Trophoblast cell (in vitro differentiated cells and primary cell): ENCODE results near the gene C3orf18.

Source experiments
- DNase-seq, 2 donors: peaks; one replicate each; pipeline ENCODE4 v3.0.0-alpha.2; 2016
- H2AFZ ChIP-seq: 2 replicates; pipeline ENCODE4 v1.6.1; 2013; ENCODE audit warnings: low read length, moderate library complexity, mild to moderate bottlenecking; ENCODE audit not compliant: insufficient read depth, poor library complexity
- H2AK5ac ChIP-seq: 2 replicates; pipeline ENCODE4 v1.6.1; 2013; ENCODE audit warnings: mild to moderate bottlenecking, low read length
- H2BK120ac ChIP-seq: 2 replicates; pipeline ENCODE4 v1.6.1; 2013; ENCODE audit warnings: low read length, mild to moderate bottlenecking, moderate library complexity; ENCODE audit not compliant: insufficient read depth, poor library complexity
- H2BK12ac ChIP-seq: 2 replicates; pipeline ENCODE4 v1.6.1; 2013; ENCODE audit warnings: mild to moderate bottlenecking, low read length, moderate library complexity
- H2BK5ac ChIP-seq: 2 replicates; pipeline ENCODE4 v1.6.1; 2013; ENCODE audit warnings: low read length, low read depth, moderate library complexity, mild to moderate bottlenecking; ENCODE audit not compliant: poor library complexity
- H3K14ac ChIP-seq: 2 replicates; pipeline ENCODE4 v1.6.1; 2013; ENCODE audit warnings: mild to moderate bottlenecking, low read length
- H3K18ac ChIP-seq: 2 replicates; pipeline ENCODE4 v1.6.1; 2013; ENCODE audit warnings: mild to moderate bottlenecking, low read length
- H3K23ac ChIP-seq: 2 replicates; pipeline ENCODE4 v1.6.1; 2013; ENCODE audit warnings: low read length
- H3K27ac ChIP-seq: 2 replicates; pipeline ENCODE4 v1.5.1; 2013; ENCODE audit warnings: low read depth, mild to moderate bottlenecking, inconsistent platforms, low read length, moderate library complexity
- H3K27me3 ChIP-seq: 2 replicates; pipeline ENCODE4 v1.6.1; 2013; ENCODE audit warnings: inconsistent platforms, mild to moderate bottlenecking, low read length, moderate library complexity; ENCODE audit not compliant: insufficient read depth
- H3K36me3 ChIP-seq, 2 experiments: 1 replicate in 1 of 2; 2 replicates in 1 of 2; pipeline ENCODE4 v1.6.1; 2013; ENCODE audit warnings: low read length in 2 of 2, mild to moderate bottlenecking in 2 of 2, moderate library complexity in 1 of 2; ENCODE audit not compliant: insufficient read depth in 2 of 2, control insufficient read depth in 1 of 2
- H3K4ac ChIP-seq: 2 replicates; pipeline ENCODE4 v1.6.1; 2013; ENCODE audit warnings: low read depth, mild to moderate bottlenecking, low read length, moderate library complexity
- H3K4me1 ChIP-seq, 2 experiments: 1 replicate in 1 of 2; 2 replicates in 1 of 2; pipeline ENCODE4 v1.6.1; 2013; ENCODE audit warnings: low read length in 2 of 2, mild to moderate bottlenecking in 2 of 2, moderate library complexity in 1 of 2; ENCODE audit not compliant: insufficient read depth in 2 of 2, control insufficient read depth in 1 of 2
- H3K4me2 ChIP-seq: 2 replicates; pipeline ENCODE4 v1.6.1; 2013; ENCODE audit warnings: inconsistent platforms, mild to moderate bottlenecking, low read length, moderate library complexity
- H3K4me3 ChIP-seq: 2 replicates; pipeline ENCODE4 v1.5.1; 2013; ENCODE audit warnings: mild to moderate bottlenecking, low read depth, low read length, inconsistent platforms
- H3K79me1 ChIP-seq: one replicate; pipeline ENCODE4 v1.6.1; 2013; ENCODE audit warnings: low read length
- H3K79me2 ChIP-seq: 2 replicates; pipeline ENCODE4 v1.6.1; 2013; ENCODE audit warnings: low read length, mild to moderate bottlenecking; ENCODE audit not compliant: control insufficient read depth, insufficient read depth, poor library complexity
- H3K9ac ChIP-seq: 2 replicates; pipeline ENCODE4 v1.6.1; 2013; ENCODE audit warnings: mild to moderate bottlenecking, low read length
- H3K9me3 ChIP-seq: 2 replicates; pipeline ENCODE4 v1.6.1; 2013; ENCODE audit warnings: low read depth, mild to moderate bottlenecking, control low read depth, inconsistent platforms, low read length; ENCODE audit not compliant: insufficient read depth
- H4K12ac ChIP-seq: 2 replicates; pipeline ENCODE4 v1.6.1; 2013; ENCODE audit warnings: low read depth, mild to moderate bottlenecking, low read length, moderate library complexity
- H4K8ac ChIP-seq: 2 replicates; pipeline ENCODE4 v1.6.1; 2013; ENCODE audit warnings: low read depth, mild to moderate bottlenecking, low read length, moderate library complexity
- H4K91ac ChIP-seq: one replicate; pipeline ENCODE4 v1.6.1; 2013; ENCODE audit warnings: low read depth, mild to moderate bottlenecking, low read length, moderate library complexity
- WGBS: extraction: QIAGEN DNeasy Blood & Tissue Kit; methylation state at CpG from one replicate; pipeline ENCODE4 v1.1.7; 2013; ENCODE audit warnings: missing lambda C conversion rate; ENCODE audit not compliant: insufficient read length, insufficient coverage; ENCODE audit errors: extremely low coverage; 5-methylcytosine and 5-hydroxymethylcytosine counted together

The C3orf18 gene

GRCh38 chr3:50549226-50549625 lies 18.3 kb downstream of the C3orf18 start:
- no peaks in the 10 kb centered on the region for H3K27me3 ChIP-seq
- H3K79me2 ChIP-seq: no peaks in the 10 kb centered on the region
- no peaks in the 10 kb centered on the region for H3K4me1 ChIP-seq
- H2BK120ac ChIP-seq: no peak overlapping the region
- no peak overlapping the region for H3K4me3 ChIP-seq
- no peak overlapping the region for H3K4ac ChIP-seq
- no peak overlapping the region for H4K8ac ChIP-seq
- no peak overlapping the region for H3K27ac ChIP-seq
- H3K14ac ChIP-seq: no peak overlapping the region
- no peak overlapping the region for H3K18ac ChIP-seq
- no peak overlapping the region for H3K4me2 ChIP-seq
- no peak overlapping the region for H4K12ac ChIP-seq
- H3K79me1 ChIP-seq: no peaks in the 10 kb centered on the region
- no peak overlapping the region for H3K23ac ChIP-seq
- WGBS: no CpG with 5 or more reads among the region's 3 CpGs
- no peak for DNase-seq
- H2AFZ ChIP-seq: no peak overlapping the region
- H3K9ac ChIP-seq: no peak overlapping the region
- no peak overlapping the region for H2BK12ac ChIP-seq
- H3K36me3 ChIP-seq: no peaks in the 10 kb centered on the region
- no peaks in the 10 kb centered on the region for H3K9me3 ChIP-seq
- H2AK5ac ChIP-seq: no peak overlapping the region
- H2BK5ac ChIP-seq: no peak overlapping the region
- no peak overlapping the region for H4K91ac ChIP-seq

GRCh38 chr3:50545781-50546180 lies 21.8 kb downstream of the C3orf18 start:
- Histone ChIP-seq H4K91ac (no peak overlapping the region), H2AK5ac (no peak overlapping the region), H3K4me2 (no peak overlapping the region), H2AFZ (no peak overlapping the region), H3K27me3 (no peaks in the 10 kb centered on the region), H3K14ac (no peak overlapping the region), H3K27ac (no peak overlapping the region), H3K23ac (no peak overlapping the region), H3K9me3 (no peaks in the 10 kb centered on the region), H3K79me2 (no peaks in the 10 kb centered on the region), H3K18ac (no peak overlapping the region), H3K79me1 (no peaks in the 10 kb centered on the region), H2BK5ac (no peak overlapping the region), H3K9ac (no peak overlapping the region), H3K36me3 (no peaks in the 10 kb centered on the region), H4K12ac (no peak overlapping the region), H3K4me3 (no peak overlapping the region), H3K4me1 (no peaks in the 10 kb centered on the region), H4K8ac (no peak overlapping the region), H2BK12ac (no peak overlapping the region), H2BK120ac (no peak overlapping the region), H3K4ac (no peak overlapping the region)
- DNase-seq: no peak
- WGBS: no CpG with 5 or more reads among the region's 1 CpG

- H4K8ac ChIP-seq: no peak overlapping the region
- WGBS: no CpG with 5 or more reads among the region's 2 CpGs
- no peaks in the 10 kb centered on the region for H3K27me3 ChIP-seq
- no peak overlapping the region for H3K9ac ChIP-seq
- H3K4ac ChIP-seq: no peak overlapping the region
- no peak overlapping the region for H3K18ac ChIP-seq
- no peaks in the 10 kb centered on the region for H3K36me3 ChIP-seq
- no peak overlapping the region for H4K91ac ChIP-seq
- H2AK5ac ChIP-seq: no peak overlapping the region
- H3K79me1 ChIP-seq: no peaks in the 10 kb centered on the region
- H4K12ac ChIP-seq: no peak overlapping the region
- no peak overlapping the region for H3K4me3 ChIP-seq
- H3K4me2 ChIP-seq: no peak overlapping the region
- peak; percentile 59 to 85 for DNase-seq
- H3K14ac ChIP-seq: no peak overlapping the region
- no peaks in the 10 kb centered on the region for H3K79me2 ChIP-seq
- no peaks in the 10 kb centered on the region for H3K9me3 ChIP-seq
- H3K4me1 ChIP-seq: no peaks in the 10 kb centered on the region
- H2AFZ ChIP-seq: no peak overlapping the region
- H3K23ac ChIP-seq: no peak overlapping the region
- H2BK120ac ChIP-seq: no peak overlapping the region
- no peak overlapping the region for H3K27ac ChIP-seq
- no peak overlapping the region for H2BK5ac ChIP-seq
- no peak overlapping the region for H2BK12ac ChIP-seq
Measured at GRCh38 chr3:50542177-50543034, 25.1 kb downstream of the C3orf18 start.

GRCh38 chr3:50539356-50540286 lies 27.9 kb downstream of the C3orf18 start:
- Histone ChIP-seq H3K27me3 (no peaks in the 10 kb centered on the region), H3K27ac (no peak overlapping the region), H3K4me3 (no peak overlapping the region), H2AFZ (no peak overlapping the region), H4K12ac (no peak overlapping the region), H3K4me2 (no peak overlapping the region), H3K9me3 (peaks cover 3% of the 10 kb centered on the region), H3K4ac (no peak overlapping the region), H2AK5ac (no peak overlapping the region), H3K23ac (no peak overlapping the region), H2BK5ac (no peak overlapping the region), H4K8ac (no peak overlapping the region), H3K79me2 (no peaks in the 10 kb centered on the region), H3K4me1 (no peaks in the 10 kb centered on the region), H2BK120ac (no peak overlapping the region), H3K14ac (no peak overlapping the region), H4K91ac (no peak overlapping the region), H3K79me1 (no peaks in the 10 kb centered on the region), H2BK12ac (no peak overlapping the region), H3K36me3 (no peaks in the 10 kb centered on the region), H3K9ac (no peak overlapping the region), H3K18ac (no peak overlapping the region)
- WGBS: no CpG with 5 or more reads among the region's 18 CpGs
- DNase-seq: no peak
